Astrocyte (in vitro differentiated cells and primary cell): ENCODE data around the gene XYLB. TPM values are rescaled to one million over a fixed set of nuclear protein-coding genes. Genes with fewer than 3 reads are reported as not detected.
A peak's percentile ranks its signal among the peaks of the same experiment; 100 is the strongest.
"Not testable (repeated sequence)": the region's sequence is repeated elsewhere in the genome, so short reads cannot be mapped to it uniquely, and the experiment has no call there.

Source experiments
- DNase-seq: peaks from one replicate; pipeline ENCODE4 v3.0.0-alpha.2; 2010; ENCODE audit warnings: low read depth
- FAIRE-seq: peaks from 2 replicates; lab custom pipeline; 2011; peaks lifted over from hg19 to GRCh38; lab: Jason Lieb, UNC
- H2AFZ ChIP-seq: 2 replicates; pipeline ENCODE4 v1.6.0; 2012; ENCODE audit warnings: low read depth, low read length, inconsistent platforms
- H3K27ac ChIP-seq: 2 replicates; pipeline ENCODE4 v1.5.1; 2011; ENCODE audit warnings: low read depth, low read length, inconsistent platforms
- H3K27me3 ChIP-seq: 2 replicates; pipeline ENCODE4 v1.6.0; 2011; ENCODE audit warnings: low read length, inconsistent platforms; ENCODE audit not compliant: insufficient read depth
- H3K36me3 ChIP-seq: 2 replicates; pipeline ENCODE4 v1.5.1; 2011; ENCODE audit warnings: low read length, inconsistent platforms; ENCODE audit not compliant: insufficient read depth
- H3K4me1 ChIP-seq: 2 replicates; pipeline ENCODE4 v1.5.1; 2011; ENCODE audit warnings: low read length, inconsistent platforms; ENCODE audit not compliant: insufficient read depth
- H3K4me2 ChIP-seq: 2 replicates; pipeline ENCODE4 v1.6.0; 2012; ENCODE audit warnings: low read length, inconsistent platforms
- H3K4me3 ChIP-seq: 2 replicates; pipeline ENCODE4 v1.5.1; 2011; ENCODE audit warnings: low read depth, mild to moderate bottlenecking, low read length, inconsistent platforms; ENCODE audit not compliant: insufficient read depth
- H3K79me2 ChIP-seq: 2 replicates; pipeline ENCODE4 v1.6.0; 2012; ENCODE audit warnings: mild to moderate bottlenecking, low read length, inconsistent platforms; ENCODE audit not compliant: insufficient read depth
- H3K9ac ChIP-seq: 2 replicates; pipeline ENCODE4 v1.6.0; 2012; ENCODE audit warnings: mild to moderate bottlenecking, low read length, inconsistent platforms
- H3K9me3 ChIP-seq: 2 replicates; pipeline ENCODE4 v1.5.1; 2012; ENCODE audit warnings: low read depth, mild to moderate bottlenecking, low read length, inconsistent platforms; ENCODE audit not compliant: insufficient read depth
- H4K20me1 ChIP-seq: 2 replicates; pipeline ENCODE4 v1.6.0; 2012; ENCODE audit warnings: low read length, inconsistent platforms; ENCODE audit not compliant: insufficient read depth
- H3K27ac Mint-ChIP-seq: one replicate; pipeline ENCODE4 v1.8.0; 2021; ENCODE audit warnings: mild to moderate bottlenecking, mixed read lengths; ENCODE audit not compliant: unreplicated experiment
- H3K27me3 Mint-ChIP-seq: one replicate; pipeline ENCODE4 v1.8.0; 2021; ENCODE audit warnings: low read depth, mixed read lengths; ENCODE audit not compliant: unreplicated experiment
- H3K36me3 Mint-ChIP-seq: one replicate; pipeline ENCODE4 v1.8.0; 2021; ENCODE audit warnings: low read depth, mixed read lengths; ENCODE audit not compliant: unreplicated experiment
- H3K4me1 Mint-ChIP-seq: one replicate; pipeline ENCODE4 v1.8.0; 2021; ENCODE audit warnings: low read depth, mixed read lengths; ENCODE audit not compliant: unreplicated experiment
- H3K4me3 Mint-ChIP-seq: one replicate; pipeline ENCODE4 v1.8.0; 2021; ENCODE audit warnings: mild to moderate bottlenecking, moderate library complexity, mixed read lengths; ENCODE audit not compliant: unreplicated experiment
- H3K9me3 Mint-ChIP-seq: one replicate; pipeline ENCODE4 v1.8.0; 2021; ENCODE audit warnings: mild to moderate bottlenecking, mixed read lengths; ENCODE audit not compliant: unreplicated experiment
- EZH2 ChIP-seq: IDR thresholded peaks from 2 replicates; pipeline ENCODE4 v1.6.1; 2012; ENCODE audit warnings: mild to moderate bottlenecking, low read length, inconsistent platforms; ENCODE audit not compliant: insufficient read depth
- total RNA-seq: library from RNA; stranded (reverse); gene quantifications from 2 replicates; pipeline ENCODE4 v1.2.1, GENCODE V29; 2021
- TF ChIP-seq, protein P1 (sequence below): IDR thresholded peaks from 2 replicates; pipeline ENCODE4 v1.5.1; 2011; ENCODE audit warnings: low read depth, mild to moderate bottlenecking, inconsistent platforms, low read length, moderate library complexity; ENCODE audit not compliant: insufficient read depth

Gene XYLB
- total RNA-seq, 1 donor from 2014 or later, result 2.3 TPM

DNA sequence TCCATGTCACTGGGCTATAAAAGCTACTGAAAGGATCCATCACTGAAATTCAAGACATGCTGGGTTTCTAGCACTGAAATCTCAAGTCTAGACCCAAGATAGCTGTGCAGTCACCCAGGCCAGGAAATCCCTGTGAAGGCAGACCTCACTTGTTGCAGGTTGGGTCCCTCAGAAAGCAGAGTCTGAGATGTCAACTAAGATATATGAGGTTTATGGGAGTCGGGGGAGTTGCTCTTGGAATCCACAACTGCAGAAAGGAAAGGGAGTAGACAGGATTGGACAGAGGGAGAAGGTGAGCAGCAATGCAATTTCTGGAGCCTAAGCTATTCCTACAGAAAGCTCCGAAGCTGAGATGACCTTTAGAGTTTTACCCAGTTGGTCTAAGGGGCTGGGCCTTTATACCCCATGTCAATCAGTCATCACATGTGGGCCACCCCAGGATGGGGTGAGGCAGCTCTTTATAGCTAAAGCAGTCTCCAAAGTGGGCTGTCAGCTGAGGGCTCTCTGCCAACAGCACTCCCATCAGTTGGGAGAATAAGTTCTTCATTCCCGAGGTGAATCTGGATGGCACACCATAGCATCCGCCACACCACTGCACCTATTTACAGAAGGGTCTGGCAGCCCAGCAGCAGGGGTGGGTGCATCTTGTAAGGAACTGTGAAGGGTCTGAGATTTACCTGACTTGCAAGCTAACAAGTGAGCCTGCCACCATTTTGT, 54.8 kb downstream of the XYLB start:
- Histone ChIP-seq H3K27me3 (no peaks in the 10 kb centered on the region), H3K9me3 (no peaks in the 10 kb centered on the region), H3K4me2 (no peak overlapping the region), H4K20me1 (no peaks in the 10 kb centered on the region), H3K9ac (no peak overlapping the region), H3K36me3 (peaks cover 7% of the 10 kb centered on the region), H3K4me3 (no peak overlapping the region), H3K27ac (no peak overlapping the region), H3K4me1 (no peaks in the 10 kb centered on the region), H3K79me2 (no peaks in the 10 kb centered on the region), H2AFZ (no peak overlapping the region)
- TF ChIP-seq EZH2, result no peak
- TF ChIP-seq, protein P1, sequence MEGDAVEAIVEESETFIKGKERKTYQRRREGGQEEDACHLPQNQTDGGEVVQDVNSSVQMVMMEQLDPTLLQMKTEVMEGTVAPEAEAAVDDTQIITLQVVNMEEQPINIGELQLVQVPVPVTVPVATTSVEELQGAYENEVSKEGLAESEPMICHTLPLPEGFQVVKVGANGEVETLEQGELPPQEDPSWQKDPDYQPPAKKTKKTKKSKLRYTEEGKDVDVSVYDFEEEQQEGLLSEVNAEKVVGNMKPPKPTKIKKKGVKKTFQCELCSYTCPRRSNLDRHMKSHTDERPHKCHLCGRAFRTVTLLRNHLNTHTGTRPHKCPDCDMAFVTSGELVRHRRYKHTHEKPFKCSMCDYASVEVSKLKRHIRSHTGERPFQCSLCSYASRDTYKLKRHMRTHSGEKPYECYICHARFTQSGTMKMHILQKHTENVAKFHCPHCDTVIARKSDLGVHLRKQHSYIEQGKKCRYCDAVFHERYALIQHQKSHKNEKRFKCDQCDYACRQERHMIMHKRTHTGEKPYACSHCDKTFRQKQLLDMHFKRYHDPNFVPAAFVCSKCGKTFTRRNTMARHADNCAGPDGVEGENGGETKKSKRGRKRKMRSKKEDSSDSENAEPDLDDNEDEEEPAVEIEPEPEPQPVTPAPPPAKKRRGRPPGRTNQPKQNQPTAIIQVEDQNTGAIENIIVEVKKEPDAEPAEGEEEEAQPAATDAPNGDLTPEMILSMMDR, result no peak
- DNase-seq (no peak), FAIRE-seq (no peak)
- Mint-ChIP-seq H3K4me1 (no peaks in the 10 kb centered on the region), H3K27me3 (no peaks in the 10 kb centered on the region), H3K36me3 (peaks cover 40% of the 10 kb centered on the region), H3K27ac (no peak overlapping the region), H3K4me3 (no peak overlapping the region), H3K9me3 (peaks cover 11% of the 10 kb centered on the region)

DNA sequence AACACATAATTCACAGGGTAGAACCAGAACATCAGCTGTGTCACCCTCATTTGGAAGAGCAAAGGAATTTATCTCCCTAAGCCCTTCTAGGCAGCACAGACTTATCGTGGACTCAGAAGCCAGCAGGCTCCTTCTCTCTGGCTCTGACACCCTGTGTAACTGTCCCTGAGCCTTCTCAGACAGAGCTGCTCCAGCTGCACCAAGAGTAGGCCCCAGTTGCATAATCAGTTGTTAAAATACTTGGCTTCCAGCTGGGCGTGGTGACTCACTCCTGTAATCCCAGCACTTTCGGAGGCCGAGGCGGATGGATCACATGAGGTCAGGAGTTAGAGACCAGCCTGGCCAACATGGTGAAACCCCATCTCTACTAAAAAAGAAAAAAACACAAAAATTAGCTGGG, 57.7 kb downstream of the XYLB start:
- no peak for FAIRE-seq
- peak; percentile 44 for DNase-seq
- peaks cover 11% of the 10 kb centered on the region for H3K9me3 Mint-ChIP-seq
- H3K9ac ChIP-seq, result no peak overlapping the region
- H3K4me1 Mint-ChIP-seq, result no peaks in the 10 kb centered on the region
- no peak overlapping the region for H3K4me2 ChIP-seq
- no peaks in the 10 kb centered on the region for H3K27me3 ChIP-seq
- no peak overlapping the region for H2AFZ ChIP-seq
- H4K20me1 ChIP-seq, result no peaks in the 10 kb centered on the region
- TF ChIP-seq, protein P1, result no peak
- no peak for TF ChIP-seq EZH2
- no peaks in the 10 kb centered on the region for H3K4me1 ChIP-seq
- no peak overlapping the region for H3K4me3 ChIP-seq
- H3K79me2 ChIP-seq, result no peaks in the 10 kb centered on the region
- H3K27ac ChIP-seq, result no peak overlapping the region
- no peak overlapping the region for H3K4me3 Mint-ChIP-seq
- H3K27me3 Mint-ChIP-seq, result no peaks in the 10 kb centered on the region
- H3K9me3 ChIP-seq, result no peaks in the 10 kb centered on the region
- H3K36me3 Mint-ChIP-seq, result peaks cover 35% of the 10 kb centered on the region
- peaks cover 7% of the 10 kb centered on the region for H3K36me3 ChIP-seq
- H3K27ac Mint-ChIP-seq, result no peak overlapping the region

DNA sequence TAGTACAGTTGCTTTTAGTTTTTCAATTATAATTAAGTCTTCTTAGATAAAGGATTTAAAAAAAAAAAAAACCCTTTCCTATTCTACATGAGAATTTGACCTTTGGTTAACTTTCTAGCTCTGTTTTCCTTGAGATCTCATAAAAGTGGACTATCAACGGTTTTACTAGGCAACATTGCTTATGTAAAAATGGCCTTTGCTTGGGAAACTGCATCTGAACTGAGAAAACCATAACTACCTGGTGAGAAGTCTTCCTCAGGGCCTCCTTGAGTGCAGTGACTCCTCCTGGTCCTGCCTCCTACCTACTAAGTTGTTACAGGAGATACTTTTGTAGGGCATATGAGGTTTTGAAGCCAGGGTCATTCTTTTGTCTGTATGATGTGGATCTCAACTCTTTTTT, 65.0 kb downstream of the XYLB start:
- Histone ChIP-seq H3K4me2 (no peak overlapping the region), H3K36me3 (no peaks in the 10 kb centered on the region), H3K27me3 (no peaks in the 10 kb centered on the region), H4K20me1 (no peaks in the 10 kb centered on the region), H3K27ac (no peak overlapping the region), H3K79me2 (no peaks in the 10 kb centered on the region), H3K4me3 (no peak overlapping the region), H3K9me3 (no peaks in the 10 kb centered on the region), H2AFZ (no peak overlapping the region), H3K9ac (no peak overlapping the region), H3K4me1 (no peaks in the 10 kb centered on the region)
- FAIRE-seq, result no peak
- Mint-ChIP-seq H3K4me1 (no peaks in the 10 kb centered on the region), H3K27ac (no peak overlapping the region), H3K36me3 (no peaks in the 10 kb centered on the region), H3K27me3 (no peaks in the 10 kb centered on the region), H3K4me3 (no peak overlapping the region), H3K9me3 (peaks cover 4% of the 10 kb centered on the region)
- DNase-seq, result no peak
- TF ChIP-seq, protein P1, result no peak
- no peak for TF ChIP-seq EZH2

DNA sequence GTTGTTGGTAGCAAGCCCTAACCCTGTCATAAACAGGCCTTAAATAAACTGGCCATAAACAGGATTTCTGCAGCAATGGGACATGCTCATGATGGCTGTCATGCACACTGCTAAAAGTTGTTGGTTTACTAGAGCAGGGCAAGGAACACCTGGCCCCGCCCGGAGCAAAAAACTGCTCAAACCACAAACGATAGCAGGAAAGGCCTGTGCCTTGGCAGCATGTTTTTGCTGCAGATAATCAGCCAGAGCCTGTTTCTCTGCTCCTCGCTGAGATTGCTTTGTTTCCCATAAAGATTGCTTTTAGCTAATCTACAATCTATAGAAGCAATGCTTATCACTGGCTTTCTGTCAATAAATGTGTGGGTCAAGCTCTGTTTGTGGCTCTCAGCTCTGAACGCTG, 74.2 kb downstream of the XYLB start:
- not testable (repeated sequence) for H3K27me3 Mint-ChIP-seq, H3K27me3 ChIP-seq, H4K20me1 ChIP-seq, H3K4me3 ChIP-seq, FAIRE-seq, H2AFZ ChIP-seq, H3K9me3 Mint-ChIP-seq, H3K9me3 ChIP-seq, H3K36me3 Mint-ChIP-seq, H3K4me1 ChIP-seq, H3K4me2 ChIP-seq, H3K79me2 ChIP-seq, DNase-seq, H3K4me1 Mint-ChIP-seq, H3K27ac Mint-ChIP-seq, H3K36me3 ChIP-seq, H3K9ac ChIP-seq, H3K4me3 Mint-ChIP-seq, H3K27ac ChIP-seq
